Renal pelvis (tissue), 12 donors: ENCODE data around the gene LARGE1. TPM values are rescaled to one million over a fixed set of nuclear protein-coding genes. Genes with fewer than 3 reads are reported as not detected.

Source experiments
- DNase-seq: peaks from one replicate; pipeline ENCODE4 v3.0.0-alpha.2; 2013
- long read RNA-seq, 16 experiments: transcript quantifications; one replicate each; lab custom pipeline, GENCODE V29; 2026
- polyA plus RNA-seq, 3 donors: library from polyadenylated mRNA; unstranded; fragments of 120-200 nt; gene quantifications; one replicate each; pipeline ENCODE4 v1.2.1, GENCODE V29; 2013; ENCODE audit not compliant: insufficient read length in 3 of 3

LARGE1 gene
- 10 to 100 TPM; 27.6 to 31.2 (median 28.1) TPM for polyA plus RNA-seq
- long read RNA-seq, donor 1, full-length matches to known transcripts, result 2 of 2 reads
- long read RNA-seq, donor 1, partial matches to known transcripts, result 0 of 2 reads
- long read RNA-seq, donor 1, other reads (novel, unspliced or antisense), result 0 of 2 reads
- long read RNA-seq, donor 2, full-length matches to known transcripts, result 3 of 3 reads
- long read RNA-seq, donor 2, partial matches to known transcripts, result 0 of 3 reads
- long read RNA-seq, donor 2, other reads (novel, unspliced or antisense), result 0 of 3 reads
- long read RNA-seq, donor 3, full-length matches to known transcripts, result 2 of 2 reads
- long read RNA-seq, donor 3, partial matches to known transcripts, result 0 of 2 reads
- long read RNA-seq, donor 3, other reads (novel, unspliced or antisense), result 0 of 2 reads
- long read RNA-seq, donor 4, full-length matches to known transcripts, result 2 of 7 reads
- long read RNA-seq, donor 4, partial matches to known transcripts, result 5 of 7 reads
- long read RNA-seq, donor 4, other reads (novel, unspliced or antisense), result 0 of 7 reads
- long read RNA-seq, donor 5, full-length matches to known transcripts, result 2 of 2 reads
- long read RNA-seq, donor 5, partial matches to known transcripts, result 0 of 2 reads
- long read RNA-seq, donor 5, other reads (novel, unspliced or antisense), result 0 of 2 reads
- long read RNA-seq, donor 6, partial matches to known transcripts, result 0 of 7 reads
- long read RNA-seq, donor 6, other reads (novel, unspliced or antisense), result 7 of 7 reads
- long read RNA-seq, donor 7, full-length matches to known transcripts, result 7 of 12 reads
- long read RNA-seq, donor 7, partial matches to known transcripts, result 5 of 12 reads
- long read RNA-seq, donor 7, other reads (novel, unspliced or antisense), result 0 of 12 reads
- long read RNA-seq, donor 8, full-length matches to known transcripts, result 2 of 2 reads
- long read RNA-seq, donor 8, partial matches to known transcripts, result 0 of 2 reads
- long read RNA-seq, donor 8, other reads (novel, unspliced or antisense), result 0 of 2 reads
- long read RNA-seq, donor 9, full-length matches to known transcripts, result 3 of 3 reads
- long read RNA-seq, donor 9, partial matches to known transcripts, result 0 of 3 reads
- long read RNA-seq, donor 9, other reads (novel, unspliced or antisense), result 0 of 3 reads
- long read RNA-seq, donor 10, full-length matches to known transcripts, result 3 of 10 reads
- long read RNA-seq, donor 10, partial matches to known transcripts, result 7 of 10 reads
- long read RNA-seq, donor 10, other reads (novel, unspliced or antisense), result 0 of 10 reads
- long read RNA-seq, donor 11, full-length matches to known transcripts, result 2 of 2 reads
- long read RNA-seq, donor 11, partial matches to known transcripts, result 0 of 2 reads
- long read RNA-seq, donor 11, other reads (novel, unspliced or antisense), result 0 of 2 reads
- long read RNA-seq, donor 12, full-length matches to known transcripts, result 7 of 24 reads
- long read RNA-seq, donor 12, partial matches to known transcripts, result 10 of 24 reads
- long read RNA-seq, donor 12, other reads (novel, unspliced or antisense), result 7 of 24 reads
- long read RNA-seq, donor 13, result 0 reads
- long read RNA-seq, donor 14, partial matches to known transcripts, result 5 of 10 reads
- long read RNA-seq, donor 14, other reads (novel, unspliced or antisense), result 5 of 10 reads
- long read RNA-seq, donor 15, full-length matches to known transcripts, result 4 of 26 reads
- long read RNA-seq, donor 15, partial matches to known transcripts, result 8 of 26 reads
- long read RNA-seq, donor 15, other reads (novel, unspliced or antisense), result 14 of 26 reads
- long read RNA-seq, donor 16, result 0 reads

GRCh38 chr22:33920197-33920540 is at the start of gene LARGE1:
Gene LARGE1 (minus strand): TSS chr22:33920476.
- no peak for DNase-seq

GRCh38 chr22:33969045-33969444 is 48.8 kb upstream of the LARGE1 start:
- no peak for DNase-seq

DNA sequence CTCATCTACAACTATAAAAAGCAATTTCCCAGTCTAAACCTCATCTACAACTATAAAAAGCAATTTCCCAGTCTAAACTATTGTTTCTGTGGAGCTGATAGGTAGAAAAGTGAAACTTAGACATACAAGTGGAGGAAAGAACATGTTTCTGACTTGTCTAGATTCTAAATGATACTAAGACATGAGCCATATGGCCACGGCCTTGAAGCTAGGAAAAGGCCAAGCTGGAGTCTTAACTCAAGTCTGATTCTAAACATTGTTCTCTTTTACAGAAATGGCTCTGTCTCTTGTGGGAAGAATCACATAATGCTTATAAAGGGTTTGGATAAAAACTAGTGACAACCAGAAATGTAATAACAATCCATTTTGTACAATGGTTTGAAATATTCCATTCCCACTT is 43.8 kb upstream of the LARGE1 start:
- no peak for DNase-seq

- no peak for DNase-seq
Measured at GRCh38 chr22:33962409-33962808, 42.1 kb upstream of the LARGE1 start.

GRCh38 chr22:33958741-33959140 is 38.5 kb upstream of the LARGE1 start:
- DNase-seq, result no peak

GRCh38 chr22:33957086-33957485 is 36.8 kb upstream of the LARGE1 start:
- no peak for DNase-seq

DNA sequence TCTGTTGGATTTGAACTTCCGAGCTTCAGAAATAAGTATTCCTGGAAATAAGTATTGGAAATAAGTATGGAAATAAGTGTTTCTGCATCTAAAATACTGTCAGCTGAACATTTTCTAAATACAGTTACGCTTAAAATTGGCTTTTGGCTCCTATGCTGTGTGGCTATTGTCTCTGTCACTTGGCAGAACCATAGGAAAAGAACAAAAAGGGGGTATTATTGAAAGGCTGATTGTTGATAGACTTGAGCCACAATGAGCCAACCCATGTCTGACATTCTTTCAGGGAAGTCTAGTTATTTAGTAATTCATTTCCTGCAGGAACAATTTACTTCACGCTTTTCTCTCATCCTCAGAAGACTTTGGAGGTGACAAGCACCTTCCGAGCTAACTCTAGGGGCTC is 32.5 kb upstream of the LARGE1 start:
- no peak for DNase-seq

GRCh38 chr22:33940741-33941140 is 20.5 kb upstream of the LARGE1 start:
- no peak for DNase-seq

DNA sequence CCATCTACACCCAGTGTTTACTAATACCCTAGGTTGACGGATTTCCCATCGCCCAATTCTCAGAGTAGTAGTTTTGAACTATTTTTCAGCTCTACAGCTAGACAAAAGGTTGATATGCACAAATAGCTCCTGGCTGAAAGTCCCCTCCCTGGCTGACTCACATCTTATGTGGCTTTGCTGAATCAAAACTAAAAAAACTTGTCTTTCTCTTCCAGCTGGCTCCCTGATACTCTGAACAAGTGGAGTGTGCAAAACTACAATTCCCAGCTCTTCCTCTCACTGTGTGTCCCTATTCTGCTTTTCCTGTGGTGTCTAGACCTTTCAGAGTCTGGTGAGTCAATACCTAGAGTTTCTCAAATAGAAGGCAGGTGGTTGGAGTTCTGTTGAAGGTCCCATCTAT is 12.7 kb upstream of the LARGE1 start:
- no peak for DNase-seq

DNA sequence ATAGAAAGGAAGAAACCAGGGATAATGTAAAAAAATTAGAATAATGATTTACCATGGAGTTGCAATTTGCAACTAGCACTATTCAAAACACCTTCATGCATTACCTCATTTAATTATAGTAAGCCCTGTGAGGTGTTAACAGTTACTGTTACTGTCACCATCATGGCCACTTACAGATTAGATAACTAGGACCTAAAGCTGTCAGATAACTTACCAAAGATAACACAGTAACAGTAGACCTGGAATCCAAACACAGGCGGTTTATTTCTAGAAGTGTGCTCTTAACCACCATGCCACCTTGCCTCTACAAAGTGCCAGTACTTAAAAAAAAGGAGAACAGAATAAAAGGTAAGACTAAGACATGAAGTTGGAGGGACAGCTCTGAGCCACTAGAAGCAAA is 11.1 kb upstream of the LARGE1 start:
- DNase-seq, result no peak

GRCh38 chr22:33927752-33928151 is 7.5 kb upstream of the LARGE1 start:
- no peak for DNase-seq

- no peak for DNase-seq
Measured at GRCh38 chr22:33925194-33925593, 4.9 kb upstream of the LARGE1 start.

DNA sequence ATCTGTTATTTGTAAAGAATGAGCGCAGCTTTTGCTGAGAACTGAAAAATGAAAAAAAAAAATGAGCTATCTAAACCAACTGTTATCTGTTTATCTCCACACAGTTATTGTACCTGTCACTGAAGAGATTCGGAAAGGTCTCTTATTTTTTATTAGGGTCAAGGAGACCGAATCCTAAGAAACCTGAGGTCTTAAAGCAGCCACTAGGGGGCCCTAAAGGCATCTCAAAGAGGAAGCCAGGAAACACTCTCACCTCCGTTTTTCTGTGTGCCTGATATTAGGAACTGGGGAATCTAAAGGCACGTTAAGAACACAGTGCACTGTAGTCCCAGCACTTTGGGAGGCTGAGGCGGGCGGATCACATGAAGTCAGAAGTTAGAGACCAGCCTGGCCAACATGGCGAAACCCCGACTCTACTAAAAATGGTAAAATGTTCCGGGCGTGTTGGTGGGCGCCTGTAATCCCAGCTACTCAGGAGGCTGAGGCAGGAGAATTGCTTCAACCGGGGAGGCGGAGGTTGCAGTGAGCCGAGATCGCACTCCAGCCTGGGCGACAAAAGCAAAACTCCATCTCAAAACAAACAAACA is 3.5 kb upstream of the LARGE1 start:
- DNase-seq, result peak; percentile 81

GRCh38 chr22:33923033-33923432 is 2.8 kb upstream of the LARGE1 start:
- no peak for DNase-seq

DNA sequence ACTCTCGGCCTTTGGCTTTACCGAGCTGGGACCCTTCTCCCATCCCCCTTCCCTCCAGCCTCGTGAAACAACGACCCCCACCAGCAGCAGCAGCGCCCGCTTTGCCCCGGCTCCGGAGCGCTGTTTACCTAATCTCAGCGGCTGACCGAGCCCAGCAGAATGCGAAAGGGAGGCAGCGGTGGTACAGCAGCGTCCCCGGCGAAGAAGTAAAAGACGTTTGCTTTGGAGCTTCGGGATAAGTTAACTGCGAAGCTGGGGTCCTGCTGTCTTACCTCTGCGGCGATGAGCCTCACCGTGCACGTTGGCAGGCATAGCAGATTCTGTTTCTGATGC is 2.0 kb upstream of the LARGE1 start:
- DNase-seq, result no peak

- DNase-seq, result peak; percentile 79
Measured at GRCh38 chr22:33921525-33922348, 1.5 kb upstream of the LARGE1 start.

DNA sequence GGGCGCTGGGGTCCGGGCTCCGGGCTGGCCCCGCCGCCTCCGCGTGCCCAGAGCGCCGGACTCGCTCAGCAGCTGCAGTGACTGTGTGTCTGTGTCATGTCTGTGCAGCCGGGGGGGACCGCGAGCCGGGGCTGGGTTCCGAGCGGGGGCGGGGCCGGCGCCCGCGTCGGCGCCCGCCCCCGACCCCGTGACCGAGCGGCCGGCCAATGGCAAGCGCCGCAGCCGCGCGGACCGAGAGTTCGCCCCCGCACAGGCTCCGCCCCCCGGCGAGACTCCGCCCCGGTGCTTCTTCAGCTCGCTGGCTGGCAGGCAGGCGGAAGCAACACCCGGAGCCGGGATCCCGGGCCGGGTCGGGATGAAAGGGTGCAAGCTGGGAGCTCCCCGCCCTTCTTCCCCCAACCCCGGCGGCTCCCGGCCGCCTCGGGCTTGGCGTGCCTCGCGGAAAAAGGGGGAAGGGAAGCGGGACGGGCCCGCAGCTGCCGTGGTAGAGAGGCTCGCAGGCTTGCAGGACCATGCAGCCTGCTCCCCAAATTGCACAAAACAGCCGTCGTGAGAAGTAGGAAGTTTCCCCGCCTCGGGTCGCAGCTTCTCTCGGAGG is 750 bp upstream of the LARGE1 start:
- DNase-seq, result peak; percentile 97

GRCh38 chr22:33919391-33920196 is 682 bp downstream of the LARGE1 start:
- no peak for DNase-seq
